HG03432 (cell line): ENCODE measurements around the gene PARVG.

Experiments
- ATAC-seq: cut with Tn5 transposase; IDR thresholded peaks from one replicate; pipeline ENCODE4 v1.9.1; 2021; ENCODE audit warnings: mild to moderate bottlenecking, moderate library complexity; ENCODE audit not compliant: unreplicated experiment

The PARVG gene

GRCh38 chr22:44193535-44193891 lies 12.8 kb downstream of the PARVG start:
- no peak for ATAC-seq

GRCh38 chr22:44194569-44194968 lies 13.8 kb downstream of the PARVG start:
- no peak for ATAC-seq

DNA sequence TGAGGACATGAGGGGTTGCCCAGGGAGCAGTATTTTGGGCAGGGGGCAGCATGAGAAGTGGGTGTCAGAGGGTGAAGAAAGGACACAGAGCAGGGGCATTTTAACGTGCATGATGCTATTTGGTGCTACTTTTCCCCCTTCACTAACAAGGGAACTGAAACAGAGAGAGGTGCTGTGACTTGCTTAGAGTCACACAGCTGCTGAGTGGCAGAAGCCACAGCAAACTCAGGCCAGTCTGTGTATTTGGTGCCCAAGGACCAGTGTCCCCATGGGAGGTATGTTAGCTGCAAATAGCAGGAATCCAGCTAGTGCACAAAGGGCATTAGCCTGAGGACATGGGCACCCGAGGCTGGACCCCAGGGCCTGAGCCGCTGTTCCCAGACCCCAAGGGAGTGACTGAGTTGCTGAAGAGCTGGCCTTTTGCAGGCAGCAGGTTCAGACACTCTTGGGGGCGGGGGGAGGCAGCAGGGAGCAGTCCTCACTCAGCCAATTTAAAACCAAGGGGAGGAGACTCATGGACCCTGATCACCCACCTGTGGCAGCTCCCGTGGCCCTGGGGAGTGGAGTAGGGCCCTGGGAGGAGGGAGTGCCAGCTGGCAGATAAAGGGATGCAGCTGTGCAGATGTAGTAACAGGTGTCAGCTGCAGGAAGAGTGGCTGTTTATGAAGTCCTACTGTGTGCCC lies 14.6 kb downstream of the PARVG start:
- no peak for ATAC-seq

- no peak for ATAC-seq
Measured at GRCh38 chr22:44196241-44196640, 15.5 kb downstream of the PARVG start.

DNA sequence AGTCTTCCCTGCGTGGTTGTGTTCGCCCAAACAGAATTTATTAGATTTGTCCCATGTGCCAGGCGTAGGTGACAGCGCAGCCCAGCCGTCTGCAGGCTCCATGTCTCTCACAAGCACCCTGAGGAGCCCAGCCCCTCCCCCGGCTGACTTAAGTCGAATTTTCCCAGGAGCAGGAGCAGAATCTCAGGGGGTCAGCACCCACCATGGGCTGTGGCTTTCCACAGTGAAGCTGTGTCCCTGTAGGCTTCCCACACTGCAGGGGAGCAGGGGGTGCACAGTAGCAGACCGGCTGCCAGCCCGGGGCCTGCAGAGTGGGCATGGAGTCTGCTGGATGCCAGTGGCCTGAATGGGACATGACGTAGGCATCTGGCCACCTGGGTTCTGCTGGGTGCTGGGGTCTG lies 16.0 kb downstream of the PARVG start:
- no peak for ATAC-seq

DNA sequence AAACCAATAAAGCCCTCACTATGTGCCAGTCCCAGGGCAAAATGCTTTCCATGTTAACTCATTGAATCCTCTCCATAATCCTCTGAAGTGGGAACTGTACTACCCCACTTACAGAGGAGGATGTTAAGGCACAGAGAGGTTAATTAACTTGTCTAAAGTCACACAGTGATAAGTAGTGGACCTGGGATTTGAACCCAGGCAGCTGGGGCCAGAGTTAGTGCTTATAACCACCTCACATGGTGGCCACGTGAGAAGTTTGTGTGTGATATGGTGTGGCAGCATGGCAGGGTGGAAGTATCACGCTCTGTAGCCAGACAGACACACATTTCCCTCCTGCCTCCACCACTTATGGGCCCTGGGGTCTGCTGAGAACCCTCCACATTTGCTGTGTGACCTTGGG lies 16.5 kb downstream of the PARVG start:
- no peak for ATAC-seq

GRCh38 chr22:44199164-44199563 lies 18.4 kb downstream of the PARVG start:
- ATAC-seq: no peak

GRCh38 chr22:44199866-44200265 lies 19.1 kb downstream of the PARVG start:
- no peak for ATAC-seq

GRCh38 chr22:44200451-44200850 lies 19.7 kb downstream of the PARVG start:
- ATAC-seq: no peak

DNA sequence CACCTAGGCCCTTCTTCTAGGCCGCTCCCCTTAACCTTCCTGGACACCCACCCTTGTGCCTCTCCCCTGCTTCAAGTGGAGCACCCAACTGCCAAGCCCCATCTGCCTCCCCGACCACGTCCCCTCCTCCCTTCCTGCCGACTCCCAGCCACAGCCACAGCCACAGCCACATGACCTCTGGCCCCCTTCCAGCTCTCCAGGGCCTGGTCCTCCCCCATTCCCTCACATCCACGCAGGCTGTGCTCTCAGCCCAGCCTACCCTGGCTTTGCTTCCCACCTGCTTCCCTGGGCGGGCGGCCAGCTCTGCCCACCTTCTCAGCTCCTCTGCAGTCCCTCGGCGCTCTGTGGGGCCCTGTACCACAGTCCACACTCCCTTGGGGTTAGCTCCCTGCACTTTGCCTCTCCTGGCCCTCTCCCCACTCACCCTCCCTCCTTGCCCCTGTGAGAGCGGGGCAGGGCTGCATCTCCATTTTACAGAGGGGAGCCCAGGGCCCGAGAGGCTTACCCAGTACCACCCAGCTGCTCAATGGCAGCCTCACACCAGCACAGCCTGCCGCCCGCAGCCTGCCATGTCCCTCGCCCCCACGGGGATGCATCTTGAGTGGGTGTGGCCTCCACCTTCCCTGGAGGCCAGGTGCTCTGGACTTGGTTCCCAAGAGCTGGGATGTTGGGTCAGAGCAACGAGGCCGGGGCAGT lies 20.3 kb downstream of the PARVG start:
- no peak for ATAC-seq

DNA sequence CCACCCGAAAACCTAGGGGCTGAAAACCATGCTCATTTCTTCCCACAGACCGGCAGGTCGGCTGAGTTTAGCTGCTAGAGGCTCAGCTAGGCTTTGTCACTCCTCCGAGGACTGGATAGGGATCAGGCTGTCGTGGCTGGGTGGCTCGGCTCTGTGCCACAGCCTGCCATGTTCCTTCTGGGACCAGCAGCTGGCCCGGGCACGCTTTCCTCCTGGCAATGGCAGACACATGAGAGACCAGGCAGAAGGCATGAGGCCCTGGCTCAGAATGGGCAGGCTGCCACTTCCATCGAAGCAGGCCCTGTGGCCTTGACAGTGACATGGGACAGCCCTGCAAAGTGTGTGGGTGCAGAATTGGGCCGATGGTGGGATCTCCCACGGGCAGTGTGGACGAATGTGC lies 20.9 kb downstream of the PARVG start:
- no peak for ATAC-seq

GRCh38 chr22:44202261-44202789 lies 21.6 kb downstream of the PARVG start:
- no peak for ATAC-seq

- ATAC-seq: no peak
Measured at GRCh38 chr22:44203203-44203602, 22.5 kb downstream of the PARVG start.

DNA sequence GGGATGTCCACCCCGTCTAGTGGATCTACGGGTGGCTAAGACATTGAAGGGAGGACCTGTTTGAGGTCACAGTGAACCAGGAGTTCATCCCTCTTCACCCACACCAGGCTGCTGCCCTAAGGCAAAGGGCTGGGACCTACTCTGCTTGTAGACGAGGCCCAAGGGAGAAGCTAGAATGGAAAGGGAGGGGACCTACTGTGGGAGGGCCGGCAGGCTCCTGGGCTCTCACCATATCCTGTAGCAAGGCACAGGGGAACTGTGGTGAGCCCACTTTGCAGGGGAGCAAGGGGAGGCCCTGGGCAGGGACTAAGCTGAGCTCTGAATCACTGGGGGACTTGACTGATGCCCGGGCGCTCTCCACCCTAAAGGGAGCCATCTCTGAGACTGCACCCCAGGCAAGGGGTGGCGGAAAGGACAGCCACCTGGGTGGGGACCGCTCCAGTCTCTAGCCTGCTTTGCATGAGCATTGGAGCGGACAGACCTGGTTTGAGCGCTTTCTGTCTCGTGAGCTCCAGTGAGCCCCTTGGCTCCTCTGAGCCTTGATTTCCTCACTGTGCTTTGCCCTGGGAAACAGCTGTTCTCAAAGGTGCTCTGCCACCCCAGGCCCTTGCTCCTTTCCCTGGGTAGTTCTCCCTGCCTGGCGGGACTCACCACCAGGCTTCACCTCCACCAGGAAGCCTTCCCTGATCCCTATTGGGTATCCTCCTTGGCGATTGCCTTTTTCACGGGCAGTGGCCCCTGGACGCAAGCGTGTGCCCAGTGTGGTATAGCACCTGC lies 24.2 kb downstream of the PARVG start:
- no peak for ATAC-seq

DNA sequence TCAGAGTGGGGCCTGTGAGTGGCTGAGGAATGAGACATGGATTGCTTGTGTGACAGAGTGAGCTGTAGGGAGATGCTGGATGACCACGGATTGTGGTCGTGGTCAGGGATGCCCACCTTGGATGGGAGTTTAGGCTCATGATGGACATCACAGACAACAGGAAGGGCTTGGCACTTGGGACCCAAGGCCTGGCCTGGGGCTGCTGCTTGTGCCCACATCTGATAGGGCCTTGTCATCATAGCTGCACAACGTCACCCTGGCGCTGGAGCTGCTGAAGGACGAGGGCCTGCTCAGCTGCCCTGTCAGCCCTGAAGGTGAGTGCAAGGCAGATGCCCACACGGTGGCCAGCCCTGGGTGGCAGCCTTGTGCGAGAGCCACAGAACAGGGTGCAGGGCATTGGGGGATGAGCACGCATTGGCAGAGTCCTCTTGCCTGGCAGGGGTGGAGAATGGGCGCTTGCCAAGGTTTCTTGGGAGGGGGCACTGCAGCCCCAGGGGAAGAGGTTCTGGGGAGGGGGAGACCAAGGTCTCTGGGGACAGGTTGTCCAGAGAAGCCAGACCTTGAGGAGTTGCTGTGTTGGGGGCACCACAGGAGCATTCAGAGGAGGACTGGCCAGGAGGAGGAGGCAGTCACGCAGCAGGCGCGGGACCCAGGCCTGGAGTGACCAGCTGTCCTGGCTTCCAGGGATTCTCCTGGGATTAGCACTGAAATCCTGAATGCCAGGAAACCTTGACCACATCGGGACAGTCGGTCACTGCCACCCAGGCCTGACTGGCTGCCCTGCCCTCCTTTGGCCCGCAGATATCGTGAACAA lies 25.0 kb downstream of the PARVG start:
- no peak for ATAC-seq

- ATAC-seq: no peak
Measured at GRCh38 chr22:44206330-44206645, 25.6 kb downstream of the PARVG start.

GRCh38 chr22:44206696-44207095 lies 26.0 kb downstream of the PARVG start:
- ATAC-seq: no peak

GRCh38 chr22:44207173-44207980 lies 26.7 kb downstream of the PARVG start:
- ATAC-seq: no peak

DNA sequence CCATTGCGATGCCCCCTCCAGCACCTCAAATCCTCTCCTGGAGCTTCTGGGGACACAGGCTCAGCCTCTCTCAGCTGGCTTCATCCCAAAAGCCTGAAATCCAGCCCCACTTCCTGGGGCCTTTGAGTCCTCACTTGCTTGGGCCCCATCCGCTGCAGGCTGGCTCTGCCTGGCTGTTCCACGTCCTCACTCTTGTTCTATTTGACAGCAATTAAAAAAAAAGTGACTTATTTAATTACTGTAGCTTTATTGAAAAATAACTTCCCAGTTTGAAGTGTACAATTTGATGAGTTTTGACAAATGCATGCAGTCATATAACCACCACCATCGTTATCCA lies 27.2 kb downstream of the PARVG start:
- ATAC-seq: no peak

DNA sequence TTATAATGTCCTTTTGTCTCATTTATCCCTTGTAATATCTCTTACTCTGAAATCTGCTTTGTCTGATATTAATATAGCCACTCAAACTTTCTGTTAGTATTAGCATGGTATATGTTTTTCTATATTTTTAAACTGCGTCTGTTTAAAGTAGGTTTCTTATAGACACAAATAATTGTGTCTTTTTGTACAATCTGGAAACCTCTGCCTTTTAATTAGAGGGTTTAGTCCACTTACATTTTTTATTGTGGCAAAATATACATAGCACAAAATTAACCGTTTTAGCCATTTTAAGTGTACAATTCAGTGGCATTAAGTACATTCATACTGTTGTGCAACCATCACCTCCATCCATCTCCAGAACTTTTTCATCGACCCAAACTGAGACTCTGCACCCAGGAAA lies 28.6 kb downstream of the PARVG start:
- no peak for ATAC-seq
